GM23338 (cell line): Measurements from ENCODE around the gene NADK. TPM values are rescaled to one million over a fixed set of nuclear protein-coding genes. Genes with fewer than 3 reads are reported as not detected.

Experiments
- polyA plus RNA-seq: library from polyadenylated mRNA; unstranded; fragments of >200 nt; fragmentation: Nextera tagmentation; extraction: Ambion mirVana; gene quantifications from 2 replicates; pipeline ENCODE4 v1.2.1, GENCODE V29; 2016
- total RNA-seq: library from RNA; depleted of rRNA; stranded (reverse); fragments of >200 nt; shearing (Covaris generic); gene quantifications from 2 replicates; pipeline ENCODE4 v1.2.3, GENCODE V29; 2014; rRNA removed

The NADK gene
- total and polyA plus RNA-seq, 2 experiments from 2014 or later, result 45.3 to 73.2 TPM

Other genes with a start within 250 kb of the NADK start
- 0.74 and 5.1 TPM in 2 replicates for gene TMEM240, start 237.8 kb downstream of the NADK start, total RNA-seq
- 1.8 and 1.9 TPM in 2 replicates for gene TMEM240, start 237.8 kb downstream of the NADK start, polyA plus RNA-seq
- 148 and 163 TPM in 2 replicates for gene SSU72, start 203.6 kb downstream of the NADK start, total RNA-seq
- gene SSU72, start 203.6 kb downstream of the NADK start, polyA plus RNA-seq, result 244 and 248 TPM in 2 replicates
- 11.1 and 15.1 TPM in 2 replicates for gene FNDC10, start 178.3 kb downstream of the NADK start, total RNA-seq
- gene FNDC10, start 178.3 kb downstream of the NADK start, polyA plus RNA-seq, result 7.7 and 8.6 TPM in 2 replicates
- 57.3 and 82.6 TPM in 2 replicates for gene MIB2, start 163.0 kb downstream of the NADK start, total RNA-seq
- gene MIB2, start 163.0 kb downstream of the NADK start, polyA plus RNA-seq, result 104 and 120 TPM in 2 replicates
- gene MMP23B, start 146.3 kb downstream of the NADK start, total RNA-seq, result 12.5 and 15.8 TPM in 2 replicates
- 15.0 and 16.2 TPM in 2 replicates for gene MMP23B, start 146.3 kb downstream of the NADK start, polyA plus RNA-seq
- gene CDK11B, start 119.5 kb downstream of the NADK start, total RNA-seq, result 19.8 and 22.4 TPM in 2 replicates
- gene CDK11B, start 119.5 kb downstream of the NADK start, polyA plus RNA-seq, result 76.7 and 82.1 TPM in 2 replicates
- 53.4 and 63.0 TPM in 2 replicates for gene SLC35E2B, start 85.7 kb downstream of the NADK start, total RNA-seq
- gene SLC35E2B, start 85.7 kb downstream of the NADK start, polyA plus RNA-seq, result 16.8 and 17.6 TPM in 2 replicates
- 19.6 and 22.8 TPM in 2 replicates for gene CDK11A, start 54.1 kb downstream of the NADK start, total RNA-seq
- 72.6 and 76.1 TPM in 2 replicates for gene CDK11A, start 54.1 kb downstream of the NADK start, polyA plus RNA-seq
- gene GNB1, start 112.6 kb upstream of the NADK start, total RNA-seq, result 138 and 147 TPM in 2 replicates
- gene GNB1, start 112.6 kb upstream of the NADK start, polyA plus RNA-seq, result 65.4 and 78.6 TPM in 2 replicates
- gene CALML6, start 136.8 kb upstream of the NADK start, total RNA-seq, result 0.82 and 0.87 TPM in 2 replicates
- gene CALML6, start 136.8 kb upstream of the NADK start, polyA plus RNA-seq, result 0.42 TPM in 1 of 2 replicates, not detected in the other
- gene TMEM52, start 140.8 kb upstream of the NADK start, total RNA-seq, result 13.4 and 19.5 TPM in 2 replicates
- 22.0 and 25.0 TPM in 2 replicates for gene TMEM52, start 140.8 kb upstream of the NADK start, polyA plus RNA-seq
- gene CFAP74, start 225.3 kb upstream of the NADK start, total RNA-seq, result 0.16 TPM in 1 of 2 replicates, not detected in the other
- gene CFAP74, start 225.3 kb upstream of the NADK start, polyA plus RNA-seq, result 0.21 and 0.24 TPM in 2 replicates
- 2.8 and 5.1 TPM in 2 replicates for gene GABRD, start 240.9 kb upstream of the NADK start, total RNA-seq
- gene GABRD, start 240.9 kb upstream of the NADK start, polyA plus RNA-seq, result 1.7 and 2.1 TPM in 2 replicates